GM12878 (cell line): ENCODE measurements around the gene GAB1. TPM values are rescaled to one million over a fixed set of nuclear protein-coding genes. Genes with fewer than 3 reads are reported as not detected.

Experiments used
- ATAC-seq: fragments of 200-7000 bp; cut with Tn5 transposase; 3 replicates; pipeline ENCODE4 v1.9.1; 2020; ENCODE audit warnings: mild to moderate bottlenecking, moderate library complexity
- BruUV-seq: library from RNA; stranded (reverse); fragments of 400-500 nt; replicated peaks from 2 replicates; lab custom pipeline; 2021; lab: Mats Ljungman, UMichigan
- CTCF ChIA-PET: fragments of 300-600 bp; sonication (Branson Sonifier 250); formaldehyde crosslinking; extraction: SDS; loops from one replicate; lab custom pipeline; 2021; ENCODE audit warnings: inconsistent platforms; lab: Yijun Ruan, JAX
- POLR2A ChIA-PET: fragments of 350-600 bp; formaldehyde crosslinking; extraction: SDS; loops from one replicate; lab custom pipeline; 2021; ENCODE audit warnings: inconsistent platforms; lab: Charles Lee
- RAD21 ChIA-PET: fragments of 300-600 bp; sonication (Branson Sonifier 250); formaldehyde crosslinking; loops from one replicate; lab custom pipeline; 2023; ENCODE audit warnings: antibody characterized with exemption; ENCODE audit not compliant: unreplicated experiment; lab: Charles Lee
- SMC1A ChIA-PET: fragments of 300-600 bp; sonication (Branson Sonifier 250); formaldehyde crosslinking; loops from one replicate; lab custom pipeline; 2023; ENCODE audit not compliant: unreplicated experiment, uncharacterized antibody; lab: Charles Lee
- DNase-seq: peaks from one replicate; pipeline ENCODE4 v3.0.0-alpha.2; 2011; ENCODE audit warnings: low read depth, low spot score
- FAIRE-seq: peaks from 3 replicates; lab custom pipeline; 2011; peaks lifted over from hg19 to GRCh38; lab: Jason Lieb, UNC
- H2AFZ ChIP-seq: 2 replicates; pipeline ENCODE4 v1.6.0; 2011; ENCODE audit warnings: low read depth, low read length, control low read depth; ENCODE audit not compliant: control insufficient read depth
- H3K27ac ChIP-seq: 2 replicates; pipeline ENCODE4 v1.5.1; 2011; ENCODE audit warnings: control low read depth; ENCODE audit not compliant: control insufficient read depth, insufficient read depth
- H3K27me3 ChIP-seq, 2 experiments: replicated peaks in 1 of 2; 2 replicates each; pipeline versions ENCODE4 v1.6.0 to v1.6.1; 2011; ENCODE audit warnings: low read length in 1 of 2; ENCODE audit not compliant: control insufficient read depth in 2 of 2, insufficient read depth in 2 of 2
- H3K36me3 ChIP-seq, 2 experiments: 2 replicates each; pipeline ENCODE4 v1.5.1; 2011; ENCODE audit warnings: low read length in 1 of 2; ENCODE audit not compliant: control insufficient read depth in 2 of 2, insufficient read depth in 2 of 2
- H3K4me1 ChIP-seq: 2 replicates; pipeline ENCODE4 v1.6.1; 2011; ENCODE audit warnings: mild to moderate bottlenecking, low read length, moderate library complexity, mixed read lengths; ENCODE audit not compliant: control insufficient read depth, insufficient read depth
- H3K4me2 ChIP-seq: 2 replicates; pipeline ENCODE4 v1.6.0; 2011; ENCODE audit warnings: control low read depth; ENCODE audit not compliant: control insufficient read depth, insufficient read depth
- H3K4me3 ChIP-seq: fragments of 200-600 bp; sonication (generic); 2 replicates; pipeline ENCODE4 v1.5.1; 2016
- H3K79me2 ChIP-seq: 2 replicates; pipeline ENCODE4 v1.6.0; 2011; ENCODE audit warnings: low read length; ENCODE audit not compliant: control insufficient read depth, insufficient read depth
- H3K9ac ChIP-seq: 2 replicates; pipeline ENCODE4 v1.8.0; 2011; ENCODE audit warnings: low read length, control low read depth, mixed read lengths; ENCODE audit not compliant: control insufficient read depth, insufficient read depth
- H3K9me3 ChIP-seq: replicated peaks from 3 replicates; pipeline ENCODE4 v1.5.1; 2011; ENCODE audit warnings: mild to moderate bottlenecking, low read length; ENCODE audit not compliant: control insufficient read depth, insufficient read depth
- H4K20me1 ChIP-seq: 2 replicates; pipeline ENCODE4 v1.6.0; 2011; ENCODE audit not compliant: control insufficient read depth, insufficient read depth
- GABPA ChIP-seq: IDR thresholded peaks from 2 replicates; pipeline ENCODE4 v1.6.1; 2014; ENCODE audit warnings: antibody characterized with exemption, low read depth, mild to moderate bottlenecking, inconsistent platforms
- HDAC6 ChIP-seq: fragments of 200-600 bp; sonication (generic); IDR thresholded peaks from one replicate; pipeline ENCODE4 v1.8.0; 2017; ENCODE audit warnings: antibody characterized with exemption; ENCODE audit not compliant: unreplicated experiment
- IKZF1 ChIP-seq: fragments of 450-650 bp; conservative IDR thresholded peaks from 2 replicates; pipeline ENCODE4 v1.6.1; 2017; ENCODE audit warnings: antibody characterized with exemption, mild to moderate bottlenecking
- MTA2 ChIP-seq: fragments of 450-650 bp; IDR thresholded peaks from 2 replicates; pipeline ENCODE4 v1.6.1; 2016; ENCODE audit warnings: low read depth, mild to moderate bottlenecking, moderate library complexity
- MXI1 ChIP-seq: fragments of 150-350 bp; IDR thresholded peaks from 2 replicates; pipeline ENCODE4 v1.6.1; 2011; ENCODE audit warnings: low read depth, mild to moderate bottlenecking, inconsistent platforms, low read length, improper control_type of control experiment
- NRF1 ChIP-seq: conservative IDR thresholded peaks from 2 replicates; pipeline ENCODE4 v1.6.1; 2011; ENCODE audit warnings: mild to moderate bottlenecking, low read depth, low read length, improper control_type of control experiment
- POU2F2 ChIP-seq: IDR thresholded peaks from 3 replicates; pipeline ENCODE4 v1.6.1; 2011; ENCODE audit warnings: low read depth, mild to moderate bottlenecking, low read length, borderline replicate concordance
- RAD21 ChIP-seq: IDR thresholded peaks from 2 replicates; pipeline ENCODE4 v1.6.1; 2011; ENCODE audit warnings: mild to moderate bottlenecking, low read depth, low read length, moderate library complexity; ENCODE audit not compliant: insufficient read depth
- SP1 ChIP-seq: IDR thresholded peaks from one replicate; pipeline ENCODE4 v1.6.1; 2011; ENCODE audit warnings: low read depth, low read length
- SUPT20H ChIP-seq: IDR thresholded peaks from 2 replicates; pipeline ENCODE4 v1.6.1; 2011; ENCODE audit warnings: low read depth, mild to moderate bottlenecking, low read length, moderate library complexity, borderline replicate concordance; ENCODE audit not compliant: control insufficient read depth
- TBL1XR1 ChIP-seq: IDR thresholded peaks from 2 replicates; pipeline ENCODE4 v1.6.1; 2012; ENCODE audit warnings: low read depth, low read length, improper control_type of control experiment
- ZNF207 ChIP-seq: fragments of 450-650 bp; IDR thresholded peaks from 2 replicates; pipeline ENCODE4 v1.6.1; 2014; ENCODE audit warnings: antibody characterized with exemption, mild to moderate bottlenecking, borderline replicate concordance
- ZSCAN29 ChIP-seq: fragments of 450-650 bp; IDR thresholded peaks from 2 replicates; pipeline ENCODE4 v1.6.1; 2017; ENCODE audit warnings: mild to moderate bottlenecking, moderate library complexity
- WGBS: methylation state at CpG from one replicate; pipeline ENCODE4 v1.1.6; 2016; ENCODE audit warnings: low lambda C conversion rate; ENCODE audit not compliant: insufficient replicate concordance, insufficient coverage; ENCODE audit errors: missing lambda C conversion rate; 5-methylcytosine and 5-hydroxymethylcytosine counted together
- in situ Hi-C: fragments of 300-500 bp; cut with MboI; formaldehyde crosslinking; loops from 9 replicates; pipeline ENCODE4 v1.14.3; 2018; ENCODE audit warnings: mixed read lengths
- intact Hi-C: fragments of 100-400 bp; cut with micrococcal nuclease; formaldehyde crosslinking; loops from one replicate; pipeline ENCODE4 v1.14.2; 2022; ENCODE audit not compliant: unreplicated experiment
- polyA plus RNA-seq, 11 experiments: library from polyadenylated mRNA; depleted of rRNA in 4 of 11; unstranded in 6 of 11; stranded (reverse) in 5 of 11; fragments of >200 nt; fragmentation: Nextera tagmentation in 4 of 11; fragmentation: Illumina TruSeq in 1 of 11; extraction: Ambion mirVana in 4 of 11; extraction: Trizol in 1 of 11; gene quantifications; 1 replicate in 1 of 11; 2 replicates in 10 of 11; pipeline versions ENCODE4 v1.2.1 to v1.2.3, GENCODE V29; 2011 to 2016; ENCODE audit warnings: inconsistent platforms in 2 of 11, missing spikeins in 2 of 11, low read depth in 1 of 11
- total RNA-seq, 4 experiments: library from RNA; depleted of rRNA in 3 of 4; stranded (reverse); fragments of >200 nt in 3 of 4; fragmentation: Illumina TruSeq in 1 of 4; extraction: Trizol in 1 of 4; gene quantifications; 2 replicates each; pipeline versions ENCODE4 v1.2.1 to v1.2.3, GENCODE V29; 2013 to 2021

The GAB1 gene
- total and polyA plus RNA-seq, 10 of the 15 experiments (the other 5 are each of a cell fraction or from before 2014, with no cell fraction given), result 0.37 to 5.3 (median 3.2) TPM

GRCh38 chr4:143399113-143399949 is 62.7 kb downstream of the GAB1 start (continued):
- TF ChIP-seq SUPT20H (no peak), SP1 (no peak), GABPA (no peak)

GRCh38 chr4:143400082-143400481 is 63.4 kb downstream of the GAB1 start:
- POLR2A ChIA-PET, result interaction anchor here (0.7 to 2.5 kb wide), 3 partner anchors 18 to 28 kb away, joined by 3 to 12 read pairs (median 3); no protein-coding TSS in a partner anchor
- RAD21 ChIA-PET, result interaction anchor here (0.8 to 5.3 kb wide), 8 partner anchors 10 to 85 kb away, joined by 3 to 89 read pairs (median 6); no protein-coding TSS in a partner anchor
- no peak for FAIRE-seq
- H3K4me3 ChIP-seq, result no peak overlapping the region
- SMC1A ChIA-PET, result interaction anchor here (0.6 to 5.3 kb wide), 12 partner anchors 8 to 127 kb away, joined by 3 to 166 read pairs (median 8); no protein-coding TSS in a partner anchor
- DNase-seq, result no peak
- no peak overlapping the region for H2AFZ ChIP-seq
- in situ Hi-C loops, result no loop called here
- peaks cover 25% of the 10 kb centered on the region for H3K4me1 ChIP-seq
- intact Hi-C loops, result no loop called here
- H3K79me2 ChIP-seq, result no peaks in the 10 kb centered on the region
- no peak overlapping the region for H3K4me2 ChIP-seq
- no peaks in the 10 kb centered on the region; a peak in 1 of 4 replicates for H3K27me3 ChIP-seq
- H3K36me3 ChIP-seq, result no peaks in the 10 kb centered on the region
- H3K27ac ChIP-seq, result no peak overlapping the region
- TF ChIP-seq ZSCAN29 (no peak), NRF1 (no peak), HDAC6 (no peak), TBL1XR1 (no peak), ZNF207 (no peak), RAD21 (no peak), POU2F2 (no peak), MTA2 (no peak), MXI1 (no peak), IKZF1 (no peak)
- no peaks in the 10 kb centered on the region for H4K20me1 ChIP-seq
- 28% methylated on average over 2 of the region's 2 CpGs for WGBS
- no peaks in the 10 kb centered on the region for H3K9me3 ChIP-seq
- H3K9ac ChIP-seq, result no peak overlapping the region
- BruUV-seq, result no TSS peak
- CTCF ChIA-PET, result interaction anchor here (0.9 to 5.3 kb wide), 9 partner anchors 8 to 80 kb away, joined by 3 to 85 read pairs (median 8); no protein-coding TSS in a partner anchor
- ATAC-seq, result no peak
